NT2/D1 (cell line): Measurements from ENCODE around the gene HOXC12.

ENCODE experiments used
- DNase-seq: peaks from one replicate; pipeline ENCODE4 v3.0.0-alpha.2; 2011; ENCODE audit warnings: low read depth, low spot score
- H3K27me3 ChIP-seq: 2 replicates; pipeline ENCODE4 v1.6.0; 2011; ENCODE audit warnings: mild to moderate bottlenecking; ENCODE audit not compliant: insufficient read length, insufficient read depth
- H3K36me3 ChIP-seq: 2 replicates; pipeline ENCODE4 v1.6.1; 2011; ENCODE audit warnings: mild to moderate bottlenecking, low read length, mixed read lengths; ENCODE audit not compliant: insufficient read depth, insufficient read length
- H3K4me1 ChIP-seq: 2 replicates; pipeline ENCODE4 v1.5.1; 2011; ENCODE audit not compliant: insufficient read depth, insufficient read length
- H3K4me3 ChIP-seq: 2 replicates; pipeline ENCODE4 v1.5.1; 2011; ENCODE audit warnings: low read depth; ENCODE audit not compliant: insufficient read length
- H3K9ac ChIP-seq: 2 replicates; pipeline ENCODE4 v1.6.0; 2011; ENCODE audit warnings: low read depth; ENCODE audit not compliant: insufficient read length
- H3K9me3 ChIP-seq: 2 replicates; pipeline ENCODE4 v1.5.1; 2011; ENCODE audit warnings: mild to moderate bottlenecking, low read length; ENCODE audit not compliant: insufficient read depth
- SUZ12 ChIP-seq: IDR thresholded peaks from 2 replicates; pipeline ENCODE4 v1.6.1; 2011; ENCODE audit not compliant: insufficient read length, insufficient read depth; ENCODE audit errors: extremely low read depth
- YY1 ChIP-seq: IDR thresholded peaks from 2 replicates; pipeline ENCODE4 v1.6.1; 2011; ENCODE audit not compliant: insufficient read length, insufficient read depth
- ZNF274 ChIP-seq: IDR thresholded peaks from 2 replicates; pipeline ENCODE4 v1.6.1; 2011; ENCODE audit warnings: mild to moderate bottlenecking, low read depth, low read length

The HOXC12 gene

DNA sequence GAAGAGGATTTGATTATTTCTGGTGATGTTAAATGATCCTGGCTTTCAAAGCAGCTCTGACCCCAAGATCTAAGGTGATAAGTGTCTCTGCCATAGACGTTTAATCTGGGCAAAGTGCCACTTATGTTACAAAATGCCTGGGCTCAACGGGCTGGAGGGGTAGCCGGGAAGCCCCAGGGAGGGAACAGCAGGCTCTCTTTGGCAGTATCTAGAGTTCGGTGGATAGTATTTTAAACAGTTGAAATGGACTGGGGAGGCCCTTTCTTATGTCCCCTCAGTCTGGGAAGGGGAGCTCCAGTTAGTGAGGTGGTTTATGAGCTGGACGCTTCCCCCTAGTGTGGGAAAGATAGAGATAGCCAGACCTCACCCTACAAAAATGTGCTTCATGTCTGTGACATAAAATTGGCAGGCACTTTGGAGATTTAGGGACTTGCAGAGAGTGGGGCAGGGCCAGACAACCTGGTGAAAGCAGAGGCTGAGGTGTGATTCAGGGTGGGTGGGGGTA, 12.8 kb downstream of the HOXC12 start:
- H3K4me3 ChIP-seq, result no peak overlapping the region
- TF ChIP-seq YY1, result no peak
- no peak for TF ChIP-seq SUZ12
- TF ChIP-seq ZNF274, result no peak
- H3K4me1 ChIP-seq, result no peaks in the 10 kb centered on the region
- no peaks in the 10 kb centered on the region for H3K36me3 ChIP-seq
- H3K9ac ChIP-seq, result no peak overlapping the region
- peaks cover 100% of the 10 kb centered on the region for H3K27me3 ChIP-seq
- H3K9me3 ChIP-seq, result no peaks in the 10 kb centered on the region
- DNase-seq, result no peak

DNA sequence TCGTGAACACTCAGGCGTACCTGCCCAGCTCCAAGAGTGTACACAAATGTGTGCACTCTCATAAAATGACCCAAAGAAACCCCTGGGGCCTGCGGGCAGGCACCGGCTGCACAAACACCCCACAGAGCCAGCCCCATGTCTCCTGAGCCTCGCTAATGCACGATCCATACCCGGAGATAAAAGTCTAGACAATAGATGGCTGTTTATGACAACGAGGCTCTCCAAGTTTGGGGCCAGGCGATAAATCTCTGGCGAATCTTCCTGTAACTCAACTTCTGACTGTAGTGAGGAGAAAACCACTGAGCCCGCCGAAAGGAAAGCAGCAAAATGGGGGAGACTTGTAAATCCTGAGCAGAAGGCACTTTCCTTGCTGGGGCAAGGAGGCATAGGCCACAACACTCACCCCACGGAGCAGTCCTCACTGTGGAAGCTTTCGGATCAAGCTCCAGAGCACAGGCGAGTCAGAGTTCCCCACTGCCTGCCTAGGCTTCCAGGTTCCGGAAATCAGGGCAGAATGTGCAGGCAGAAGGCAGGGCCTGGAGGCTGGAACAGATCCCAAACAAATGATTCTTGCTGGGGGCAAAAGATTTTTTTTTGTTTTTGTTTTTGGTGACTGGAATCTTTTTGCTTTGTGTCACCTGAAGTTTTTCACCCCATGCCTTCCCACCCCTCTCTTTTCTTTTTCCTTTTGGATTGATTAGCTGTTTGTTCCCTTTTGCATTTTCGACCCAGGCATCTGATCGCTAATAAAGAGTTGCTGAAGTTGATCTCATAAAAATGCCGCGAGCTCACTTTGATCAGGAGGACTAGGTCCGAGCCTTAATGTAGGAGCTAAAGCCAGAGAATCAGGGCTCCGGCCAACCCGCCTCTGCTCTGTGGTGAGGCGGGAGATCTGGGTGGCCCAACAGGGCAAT, 13.8 kb downstream of the HOXC12 start:
- TF ChIP-seq YY1 (no peak), SUZ12 (no peak), ZNF274 (no peak)
- Histone ChIP-seq H3K4me3 (no peak overlapping the region), H3K9me3 (no peaks in the 10 kb centered on the region), H3K36me3 (no peaks in the 10 kb centered on the region), H3K27me3 (peaks cover 100% of the 10 kb centered on the region), H3K4me1 (peaks cover 4% of the 10 kb centered on the region), H3K9ac (no peak overlapping the region)
- DNase-seq, result no peak

DNA sequence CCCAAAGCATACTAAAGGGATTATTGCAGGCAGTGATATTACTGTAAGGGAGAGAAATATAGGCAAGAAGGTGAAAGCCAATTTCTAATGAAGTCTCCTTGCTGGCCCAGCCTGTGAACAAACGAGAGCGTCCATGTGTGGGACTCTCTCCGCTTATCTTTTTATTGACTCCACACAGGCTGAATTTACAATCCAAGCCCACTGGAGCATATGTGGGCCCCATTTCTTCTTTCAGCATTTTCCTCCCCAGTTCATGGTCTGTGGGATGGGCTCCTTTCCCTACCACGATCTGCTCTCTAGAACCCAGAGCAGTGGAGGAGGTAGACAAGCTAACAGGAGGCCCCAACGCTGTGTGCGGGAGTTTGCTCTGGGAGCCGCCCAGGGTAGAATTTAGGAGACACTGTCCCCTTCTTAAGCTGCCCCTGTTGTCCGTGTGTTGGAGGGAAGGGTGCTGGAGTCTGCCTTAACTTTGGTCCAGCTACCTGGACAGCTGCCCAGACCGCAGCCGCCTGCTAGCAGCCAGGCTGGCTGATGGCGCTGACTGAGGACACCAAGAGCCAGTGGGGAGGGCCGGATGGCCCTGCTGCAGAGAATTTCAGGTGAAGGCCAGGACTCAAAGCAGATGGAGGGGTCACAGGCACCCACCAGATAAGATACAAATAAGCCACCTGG, 15.0 kb downstream of the HOXC12 start:
- Histone ChIP-seq H3K9me3 (no peaks in the 10 kb centered on the region), H3K36me3 (no peaks in the 10 kb centered on the region), H3K27me3 (peaks cover 100% of the 10 kb centered on the region), H3K9ac (no peak overlapping the region), H3K4me3 (no peak overlapping the region), H3K4me1 (peaks cover 4% of the 10 kb centered on the region)
- no peak for TF ChIP-seq YY1
- no peak for TF ChIP-seq SUZ12
- no peak for TF ChIP-seq ZNF274
- DNase-seq, result no peak

DNA sequence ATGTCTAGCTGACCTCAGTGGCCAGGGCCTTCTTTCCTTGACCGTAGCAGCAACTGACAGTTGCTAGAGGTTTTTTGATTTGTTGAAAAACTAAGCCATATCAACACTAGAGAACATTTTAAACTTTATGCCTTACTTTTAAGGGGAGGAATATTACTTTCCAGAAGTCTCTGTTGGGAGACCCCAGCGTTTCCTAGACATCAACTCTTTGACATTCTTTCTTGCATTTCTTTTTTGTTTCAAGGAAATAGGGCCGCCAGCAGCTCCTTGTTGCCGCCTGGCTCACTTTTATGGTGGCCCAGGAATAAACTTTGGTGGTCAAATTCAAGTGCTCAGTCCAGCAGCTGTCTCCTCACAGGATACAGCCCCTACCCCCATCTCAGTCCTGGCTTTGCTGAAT, 15.7 kb downstream of the HOXC12 start:
- Histone ChIP-seq H3K4me3 (no peak overlapping the region), H3K27me3 (peaks cover 100% of the 10 kb centered on the region), H3K36me3 (no peaks in the 10 kb centered on the region), H3K9ac (no peak overlapping the region), H3K4me1 (peaks cover 4% of the 10 kb centered on the region), H3K9me3 (no peaks in the 10 kb centered on the region)
- TF ChIP-seq ZNF274, result no peak
- DNase-seq, result no peak

DNA sequence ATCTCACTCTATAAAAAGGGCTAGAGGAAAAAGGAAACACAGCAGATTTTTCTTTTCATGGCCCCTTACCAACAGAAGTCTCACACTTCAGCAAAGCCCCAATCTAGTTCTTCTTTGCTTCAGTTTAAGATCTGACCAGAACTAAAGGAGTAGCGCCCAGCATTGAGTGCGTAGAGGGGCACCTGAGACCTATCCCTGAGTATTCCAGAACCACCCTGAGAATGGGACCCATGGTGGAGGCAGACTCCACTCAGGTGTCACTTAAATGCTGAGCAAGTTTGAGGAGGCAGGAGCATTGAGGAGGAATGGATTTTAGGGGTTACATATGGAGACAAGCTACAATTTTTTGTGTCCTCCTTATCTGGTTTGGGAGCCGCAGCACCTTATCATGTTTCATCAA, 16.4 kb downstream of the HOXC12 start:
- TF ChIP-seq ZNF274, result no peak
- peak; percentile 52 for TF ChIP-seq SUZ12
- no peak overlapping the region for H3K4me3 ChIP-seq
- peaks cover 8% of the 10 kb centered on the region for H3K4me1 ChIP-seq
- peaks cover 100% of the 10 kb centered on the region for H3K27me3 ChIP-seq
- no peak overlapping the region for H3K9ac ChIP-seq
- no peaks in the 10 kb centered on the region for H3K9me3 ChIP-seq
- DNase-seq, result no peak
- no peaks in the 10 kb centered on the region for H3K36me3 ChIP-seq

DNA sequence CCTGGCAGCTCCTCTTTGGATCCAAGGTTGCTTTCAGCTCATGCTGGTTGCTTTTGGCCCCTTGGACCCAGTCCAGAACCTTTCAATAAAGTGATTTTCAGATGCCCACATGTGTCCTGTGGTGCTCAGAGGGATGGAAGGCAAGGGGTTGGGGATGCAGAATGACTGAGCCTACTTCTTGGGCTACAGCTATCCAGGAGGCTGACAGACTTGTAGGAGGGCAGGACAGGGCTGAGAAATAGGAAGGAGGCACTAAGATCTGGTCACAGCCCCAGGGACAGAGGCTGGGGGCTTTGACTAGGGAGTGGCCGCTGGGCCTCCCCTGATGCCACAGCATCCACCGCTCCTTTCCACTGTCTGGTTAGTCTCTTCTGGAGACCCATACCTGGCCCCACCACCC, 17.0 kb downstream of the HOXC12 start:
- no peak for TF ChIP-seq ZNF274
- no peak for TF ChIP-seq SUZ12
- no peak for TF ChIP-seq YY1
- no peaks in the 10 kb centered on the region for H3K36me3 ChIP-seq
- no peaks in the 10 kb centered on the region for H3K9me3 ChIP-seq
- H3K9ac ChIP-seq, result no peak overlapping the region
- H3K4me3 ChIP-seq, result no peak overlapping the region
- H3K4me1 ChIP-seq, result peaks cover 8% of the 10 kb centered on the region
- DNase-seq, result no peak
- peaks cover 100% of the 10 kb centered on the region for H3K27me3 ChIP-seq

DNA sequence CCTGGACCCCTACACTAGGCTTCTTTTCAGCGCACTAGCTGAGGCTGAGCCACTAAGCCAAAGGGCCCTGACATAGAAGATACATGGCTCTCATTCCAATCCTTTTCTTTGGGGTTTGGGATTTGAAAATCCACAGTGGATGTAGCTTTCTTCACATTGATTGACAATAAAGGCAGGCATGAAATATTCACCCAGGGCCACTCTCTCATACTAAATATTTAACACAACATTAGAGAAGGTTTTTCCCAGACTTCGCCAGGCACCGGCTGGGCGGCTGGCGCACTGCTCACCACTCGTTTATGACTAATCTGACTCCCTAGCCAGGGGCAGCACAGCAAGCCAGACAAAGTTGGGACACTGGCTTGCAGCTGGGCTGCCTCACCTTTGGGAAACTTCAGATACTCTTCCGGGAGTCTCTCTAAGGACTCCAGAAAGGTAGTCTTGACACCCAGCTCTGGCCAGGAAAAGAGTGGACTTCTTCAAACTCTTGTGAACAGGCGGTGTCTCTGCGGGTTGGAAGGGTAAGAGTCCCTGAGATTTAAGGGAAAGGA, 17.5 kb downstream of the HOXC12 start:
- TF ChIP-seq YY1 (no peak), SUZ12 (no peak), ZNF274 (no peak)
- Histone ChIP-seq H3K27me3 (peaks cover 100% of the 10 kb centered on the region), H3K36me3 (no peaks in the 10 kb centered on the region), H3K9me3 (no peaks in the 10 kb centered on the region), H3K9ac (no peak overlapping the region), H3K4me1 (peaks cover 8% of the 10 kb centered on the region), H3K4me3 (no peak overlapping the region)
- no peak for DNase-seq
